GM19467 (cell line): ENCODE measurements around the gene STRBP.
"Not testable (repeated sequence)": the region's sequence is repeated elsewhere in the genome, so short reads cannot be mapped to it uniquely, and the experiment has no call there.

Source experiments
- ATAC-seq: cut with Tn5 transposase; IDR thresholded peaks from one replicate; pipeline ENCODE4 v1.9.1; 2021; ENCODE audit warnings: mild to moderate bottlenecking, moderate library complexity; ENCODE audit not compliant: unreplicated experiment

The STRBP gene

GRCh38 chr9:123251324-123251723, 17.1 kb downstream of the STRBP start:
- no peak for ATAC-seq

- ATAC-seq, result no peak
Measured at GRCh38 chr9:123250504-123250903, 17.9 kb downstream of the STRBP start.

- ATAC-seq, result not testable (repeated sequence)
Measured at GRCh38 chr9:123249162-123249561, 19.2 kb downstream of the STRBP start.

- no peak for ATAC-seq
Measured at GRCh38 chr9:123248630-123249029, 19.8 kb downstream of the STRBP start.

GRCh38 chr9:123246534-123246933, 21.9 kb downstream of the STRBP start:
- no peak for ATAC-seq

GRCh38 chr9:123239726-123240125, 28.7 kb downstream of the STRBP start:
- ATAC-seq, result no peak

- no peak for ATAC-seq
Measured at GRCh38 chr9:123238365-123238764, 30.0 kb downstream of the STRBP start.

GRCh38 chr9:123237220-123237619, 31.2 kb downstream of the STRBP start:
- ATAC-seq, result no peak

GRCh38 chr9:123235448-123235847, 32.9 kb downstream of the STRBP start:
- ATAC-seq, result no peak

GRCh38 chr9:123234853-123235252, 33.5 kb downstream of the STRBP start:
- peak; percentile 50 for ATAC-seq

- no peak for ATAC-seq
Measured at GRCh38 chr9:123232332-123232731, 36.1 kb downstream of the STRBP start.

GRCh38 chr9:123231421-123231820, 37.0 kb downstream of the STRBP start:
- ATAC-seq, result no peak

- ATAC-seq, result no peak
Measured at GRCh38 chr9:123228967-123229366, 39.4 kb downstream of the STRBP start.

GRCh38 chr9:123225995-123226394, 42.4 kb downstream of the STRBP start:
- ATAC-seq, result no peak

GRCh38 chr9:123225374-123225813, 43.0 kb downstream of the STRBP start:
- ATAC-seq, result peak; percentile 83

- no peak for ATAC-seq
Measured at GRCh38 chr9:123220127-123220526, 48.3 kb downstream of the STRBP start.

GRCh38 chr9:123218831-123219230, 49.6 kb downstream of the STRBP start:
- no peak for ATAC-seq

- no peak for ATAC-seq
Measured at GRCh38 chr9:123217128-123217654, 51.2 kb downstream of the STRBP start.

GRCh38 chr9:123216251-123216797, 52.1 kb downstream of the STRBP start:
- ATAC-seq, result no peak

GRCh38 chr9:123211081-123211480, 57.3 kb downstream of the STRBP start:
- no peak for ATAC-seq

- ATAC-seq, result no peak
Measured at GRCh38 chr9:123208626-123209174, 59.7 kb downstream of the STRBP start.

GRCh38 chr9:123206065-123206464, 62.3 kb downstream of the STRBP start:
- ATAC-seq, result no peak

- ATAC-seq, result no peak
Measured at GRCh38 chr9:123201083-123201482, 67.3 kb downstream of the STRBP start.
